ENCODE data around the gene DIAPH2. TPM values are rescaled to one million over a fixed set of nuclear protein-coding genes. Genes with fewer than 3 reads are reported as not detected.
"Not testable (repeated sequence)": the region's sequence is repeated elsewhere in the genome, so short reads cannot be mapped to it uniquely, and the experiment has no call there.

DIAPH2 gene
- total RNA-seq, 1 experiment from 2014 or later, result 8.4 TPM

DNA sequence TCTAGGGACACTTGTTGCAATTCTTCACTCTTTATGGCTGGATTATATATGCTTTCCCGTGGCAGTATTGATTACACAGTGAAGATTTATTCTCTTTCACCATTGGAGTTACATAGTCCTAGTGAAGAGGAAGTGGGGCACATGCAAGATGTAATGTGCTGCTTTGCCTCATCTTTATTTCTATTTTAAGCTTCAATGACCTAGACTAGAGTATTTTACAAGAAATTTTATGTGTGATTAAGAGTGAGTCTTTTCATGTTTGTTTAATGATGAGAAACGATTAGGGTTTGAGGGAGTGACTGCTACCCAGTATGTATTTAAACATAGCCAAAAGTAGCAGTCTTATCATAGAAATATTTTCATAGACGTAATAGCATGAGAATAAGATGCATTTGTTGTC lies 30.8 kb downstream of the DIAPH2 start:
- no peak for DNase-seq (ENCODE audit: low read depth)

DNA sequence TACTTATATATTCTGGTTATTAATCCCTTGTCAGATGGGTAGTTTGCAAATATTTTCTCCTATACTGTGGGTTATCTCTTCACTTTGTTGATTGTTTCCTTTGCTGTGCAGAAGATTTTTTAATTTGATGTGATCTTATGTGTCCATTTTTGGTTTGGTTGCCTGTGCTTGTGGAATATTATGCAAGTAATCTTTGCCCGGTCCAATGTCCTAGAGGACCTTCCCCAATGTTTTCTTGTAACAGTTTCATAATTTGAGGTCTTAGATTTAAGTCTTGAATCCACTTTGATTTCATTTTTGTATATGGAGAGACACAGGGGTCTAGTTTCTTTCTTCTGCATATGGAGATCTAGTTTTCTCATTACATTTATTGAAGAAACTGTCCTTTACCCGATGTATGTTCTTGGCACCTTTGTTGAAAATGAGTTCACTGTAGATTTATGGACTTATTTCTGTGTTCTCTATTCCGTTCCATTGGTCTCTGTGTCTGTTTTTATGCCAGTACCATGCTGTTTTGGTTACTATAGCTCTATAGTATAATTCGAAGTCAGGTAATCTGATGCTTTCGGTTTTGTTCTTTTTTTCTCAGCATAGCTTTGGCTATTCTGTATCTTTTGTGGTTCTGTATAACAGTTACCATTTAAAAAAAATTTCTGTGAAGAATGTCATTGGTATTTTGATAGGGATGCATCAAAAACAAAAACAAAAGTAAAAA lies 34.7 kb downstream of the DIAPH2 start:
- DNase-seq (ENCODE audit: low read depth), result no peak

GRCh38 chrX:96721354-96721753 lies 36.7 kb downstream of the DIAPH2 start:
- no peak for DNase-seq (ENCODE audit: low read depth)

- no peak for DNase-seq (ENCODE audit: low read depth)
Observed at GRCh38 chrX:96722781-96723180, 38.1 kb downstream of the DIAPH2 start.

DNA sequence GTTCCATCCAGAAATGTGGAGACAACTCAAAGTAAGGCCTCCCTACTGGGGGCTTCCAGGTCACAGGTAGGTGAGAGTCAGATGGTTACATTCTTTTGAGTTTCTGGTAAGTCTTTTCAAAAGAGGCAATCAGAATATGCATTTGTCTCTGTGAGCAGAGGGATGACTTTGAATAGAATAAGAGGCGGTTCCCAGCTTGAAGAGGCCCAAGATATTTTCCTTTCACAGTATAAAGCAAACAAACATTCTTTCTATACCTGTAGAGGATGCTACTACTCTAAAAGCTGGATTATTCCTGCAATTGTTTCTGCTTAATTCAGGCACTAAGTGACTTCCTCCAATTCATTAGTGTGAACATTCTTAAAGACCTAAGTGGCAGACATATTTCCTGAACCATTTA lies 44.4 kb downstream of the DIAPH2 start:
- no peak for DNase-seq (ENCODE audit: low read depth)

DNA sequence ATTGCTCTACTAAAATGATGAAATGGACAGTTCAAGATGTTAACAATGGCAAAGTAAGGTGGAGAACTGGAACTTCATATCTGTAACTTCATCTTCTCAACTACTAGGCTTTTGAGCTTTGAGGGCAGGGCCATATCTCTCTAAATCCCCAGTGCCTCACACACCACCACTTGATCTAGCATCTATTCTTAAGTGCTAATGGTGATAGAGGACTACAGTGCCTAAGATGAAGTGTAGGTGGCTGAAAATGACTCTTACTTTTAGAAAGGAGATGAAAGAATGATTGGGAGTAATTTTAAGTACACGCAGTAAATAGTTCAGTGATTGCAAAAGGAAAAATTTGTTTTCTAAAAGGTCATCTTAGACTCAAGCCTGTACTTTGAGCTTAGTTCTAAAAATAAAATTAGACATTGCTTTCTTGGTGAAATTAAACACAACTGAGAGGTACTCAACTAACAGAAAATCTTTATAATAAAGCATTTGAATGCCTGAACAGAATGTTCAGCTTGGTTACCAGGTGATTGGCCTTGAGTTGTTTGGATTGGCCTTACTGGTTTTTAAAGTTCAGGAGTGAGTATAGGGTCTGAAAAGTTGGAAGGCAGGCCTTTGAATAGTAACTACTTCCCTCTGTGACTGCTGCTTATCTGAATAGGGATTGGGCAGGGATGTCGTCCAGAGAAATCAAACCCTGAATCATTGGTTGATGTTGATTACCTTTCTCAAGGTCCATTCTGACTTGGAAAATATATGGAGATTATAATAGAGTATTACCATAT lies 45.4 kb downstream of the DIAPH2 start:
- DNase-seq (ENCODE audit: low read depth), result no peak

DNA sequence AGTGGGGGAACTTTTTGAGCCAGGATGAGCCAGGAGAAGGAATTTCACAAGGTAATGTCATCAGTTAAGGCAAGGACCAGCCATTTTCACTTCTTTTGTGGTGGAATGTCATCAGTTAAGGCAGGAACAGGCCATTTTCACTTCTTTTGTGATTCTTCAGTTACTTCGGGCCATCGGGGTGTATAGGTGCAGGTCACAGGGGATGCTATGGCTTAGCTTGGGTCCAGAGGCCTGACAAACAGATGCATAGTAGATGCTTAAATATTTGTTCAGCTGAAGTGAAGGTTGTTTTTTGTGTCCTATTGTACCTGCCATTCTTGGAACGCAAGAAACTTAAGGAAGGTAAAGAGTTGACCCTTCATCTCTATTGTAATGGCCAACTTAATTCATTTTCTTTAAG lies 46.4 kb downstream of the DIAPH2 start:
- DNase-seq (ENCODE audit: low read depth), result not testable (repeated sequence)

DNA sequence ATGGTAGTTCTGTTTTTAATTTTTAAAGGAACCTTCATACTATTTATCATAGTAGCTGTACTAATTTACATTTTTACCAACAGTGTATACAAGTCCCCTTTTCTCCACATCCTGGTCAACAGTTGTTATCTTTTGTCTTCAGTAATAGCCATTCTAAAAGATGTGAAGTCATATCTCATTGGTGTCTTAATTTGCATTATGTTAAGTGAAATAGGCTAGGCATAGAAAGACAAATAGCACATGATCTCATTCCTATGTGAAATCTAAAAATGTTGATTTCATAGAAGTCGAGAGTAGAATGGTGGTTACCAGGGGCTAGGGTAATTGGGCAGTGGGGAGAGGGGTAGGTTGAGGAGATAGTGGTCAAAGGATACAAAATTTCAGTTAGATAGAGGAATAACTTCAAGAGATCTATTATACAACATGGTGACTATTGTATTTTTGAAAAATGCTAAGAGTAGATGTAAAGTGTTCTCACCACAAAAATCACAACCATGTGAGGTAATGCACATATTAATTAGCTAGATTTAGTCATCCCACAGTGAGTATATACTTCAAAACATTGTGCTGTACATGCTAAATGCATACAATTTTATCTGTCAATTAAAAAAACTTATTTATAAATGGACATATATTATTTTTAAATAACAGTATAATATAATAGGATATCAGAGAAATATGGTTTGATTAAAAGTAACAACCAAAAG lies 58.9 kb downstream of the DIAPH2 start:
- no peak for DNase-seq (ENCODE audit: low read depth)

- no peak for DNase-seq (ENCODE audit: low read depth)
Observed at GRCh38 chrX:96752781-96753180, 68.1 kb downstream of the DIAPH2 start.

DNA sequence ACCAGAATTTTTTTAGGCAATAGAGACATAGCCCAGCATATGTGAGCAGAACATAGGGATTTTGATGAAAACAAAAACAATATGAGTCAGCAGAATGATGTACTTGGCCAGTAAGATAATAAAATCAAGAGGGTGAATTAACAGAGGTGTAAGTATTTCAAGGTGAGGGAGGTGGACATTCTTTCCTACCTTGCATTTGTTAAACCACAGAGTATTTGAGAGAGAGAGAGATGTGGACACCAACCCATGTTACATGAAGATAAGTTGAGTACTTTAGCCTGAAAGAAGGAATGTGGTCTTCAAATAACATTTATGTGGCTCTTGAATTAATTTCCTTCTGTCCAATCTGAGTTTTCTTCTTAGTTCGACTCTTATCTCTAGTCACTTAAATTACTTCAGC lies 68.6 kb downstream of the DIAPH2 start:
- DNase-seq (ENCODE audit: low read depth), result no peak

DNA sequence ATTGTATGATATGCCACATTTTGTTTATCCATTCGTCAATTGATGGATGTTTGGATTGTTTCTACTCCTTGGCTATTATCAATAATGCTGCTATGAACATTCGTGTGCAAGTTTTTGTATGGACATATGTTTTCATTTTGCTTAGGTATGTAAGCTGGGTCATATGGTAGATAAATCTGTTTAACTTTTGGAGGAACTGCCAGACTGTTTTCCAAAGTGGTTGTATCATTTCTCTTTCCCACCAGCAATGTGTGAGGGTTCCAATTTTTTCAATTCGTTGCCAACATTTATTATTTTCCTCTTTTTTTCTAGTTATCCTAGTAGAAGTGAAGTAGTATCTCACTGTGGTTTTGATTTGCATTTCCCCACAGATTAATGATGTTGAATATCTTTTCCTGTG lies 71.8 kb downstream of the DIAPH2 start:
- DNase-seq (ENCODE audit: low read depth), result no peak

DNA sequence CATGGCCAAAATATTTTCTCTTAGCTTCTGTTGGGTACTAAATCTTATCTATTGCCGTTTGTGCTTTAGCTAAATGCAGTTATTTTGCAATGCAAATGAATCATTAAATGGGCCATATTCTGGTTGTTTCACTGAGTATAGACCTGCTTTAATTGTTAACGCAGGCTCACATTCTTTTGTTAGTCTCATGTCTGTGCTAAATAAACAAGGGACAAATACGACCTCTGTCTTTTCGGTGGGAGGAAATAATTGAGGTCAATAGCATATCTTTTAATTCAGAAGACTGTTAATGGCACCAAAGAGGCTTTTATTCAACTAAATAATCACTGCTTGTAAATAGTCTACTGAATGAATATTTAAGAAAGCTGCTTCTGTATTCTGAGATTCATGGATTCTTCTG lies 76.9 kb downstream of the DIAPH2 start:
- DNase-seq (ENCODE audit: low read depth), result no peak

DNA sequence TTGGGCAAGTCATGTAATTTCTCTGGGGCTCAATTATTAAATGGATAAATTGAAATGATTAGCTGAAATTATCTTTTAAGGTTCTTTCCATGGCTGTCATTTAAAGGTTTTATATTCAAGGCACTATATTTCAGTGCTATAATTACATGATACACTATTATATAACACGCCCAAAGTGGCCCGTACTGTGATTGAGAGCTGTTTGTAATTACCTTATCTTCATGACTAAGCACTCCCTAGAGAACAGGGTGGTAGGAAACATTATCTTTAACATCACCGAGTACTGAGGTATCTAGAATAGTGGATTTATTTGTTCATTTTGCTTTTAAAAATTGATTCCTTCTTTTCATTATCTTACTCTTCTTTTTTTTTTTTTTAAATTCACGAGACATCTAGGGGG lies 79.0 kb downstream of the DIAPH2 start:
- DNase-seq (ENCODE audit: low read depth), result no peak

GRCh38 chrX:96764864-96765263 lies 80.2 kb downstream of the DIAPH2 start:
- no peak for DNase-seq (ENCODE audit: low read depth)

DNA sequence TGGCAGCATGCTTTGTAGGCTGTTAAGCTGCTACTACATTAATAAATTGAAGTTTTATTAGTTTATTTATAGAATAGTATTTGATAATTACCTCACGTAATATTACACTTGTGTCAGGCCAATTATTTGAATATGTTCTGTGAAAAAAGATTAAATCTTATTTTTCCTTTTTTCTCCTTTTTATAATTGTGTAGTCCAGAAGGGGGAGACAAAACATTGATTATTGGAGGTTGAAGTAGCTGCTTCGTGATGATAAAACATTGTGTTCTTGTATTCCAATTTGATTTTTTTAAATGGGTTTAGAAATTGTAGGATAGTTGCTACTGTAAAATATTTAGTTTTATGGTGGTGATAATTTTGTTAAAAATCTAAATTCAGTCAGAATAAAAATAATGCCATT lies 85.7 kb downstream of the DIAPH2 start:
- peak; percentile 2 for DNase-seq (ENCODE audit: low read depth)

- DNase-seq (ENCODE audit: low read depth), result no peak
Observed at GRCh38 chrX:96771486-96771885, 86.8 kb downstream of the DIAPH2 start.

DNA sequence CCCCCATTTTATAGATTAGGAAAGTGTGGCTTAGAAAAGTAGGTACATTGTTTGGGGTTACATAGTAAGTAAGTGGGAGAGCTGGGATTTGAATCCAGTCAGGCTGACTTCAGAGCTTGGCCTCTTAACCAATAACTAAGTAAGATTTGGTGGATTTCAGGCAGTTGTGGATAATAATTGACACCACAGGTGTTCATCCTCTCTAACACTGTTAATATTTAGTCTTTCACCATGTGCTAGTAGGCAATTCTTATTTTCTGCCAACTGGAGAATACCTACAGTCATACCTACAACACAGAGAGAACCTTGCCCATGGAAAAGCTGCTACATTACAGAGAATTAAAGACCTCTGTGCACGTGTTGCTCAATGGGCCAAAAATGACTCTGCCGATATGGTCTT lies 89.5 kb downstream of the DIAPH2 start:
- no peak for DNase-seq (ENCODE audit: low read depth)

- DNase-seq (ENCODE audit: low read depth), result no peak
Observed at GRCh38 chrX:96776966-96777365, 92.3 kb downstream of the DIAPH2 start.

DNA sequence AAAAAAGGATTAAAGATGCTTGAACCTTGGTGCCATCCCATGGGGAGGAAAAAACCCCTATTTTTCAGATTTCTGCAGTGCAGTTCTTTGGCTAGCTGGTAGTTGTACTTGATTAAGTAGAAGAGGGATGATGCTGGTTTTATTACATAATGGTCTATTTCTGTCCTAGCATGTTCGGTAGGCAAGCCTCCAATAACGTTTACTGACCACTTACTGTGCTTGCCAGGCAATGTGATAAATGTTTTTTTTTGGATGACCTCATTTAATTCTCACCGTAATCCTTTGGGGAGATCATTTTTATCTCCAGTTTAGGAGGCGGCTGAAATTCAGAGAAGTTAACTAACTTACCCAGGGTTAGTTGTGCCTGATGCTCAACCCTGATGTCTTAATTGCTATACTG lies 106.9 kb downstream of the DIAPH2 start:
- DNase-seq (ENCODE audit: low read depth), result no peak

- DNase-seq (ENCODE audit: low read depth), result no peak
Observed at GRCh38 chrX:96792047-96792446, 107.4 kb downstream of the DIAPH2 start.

DNA sequence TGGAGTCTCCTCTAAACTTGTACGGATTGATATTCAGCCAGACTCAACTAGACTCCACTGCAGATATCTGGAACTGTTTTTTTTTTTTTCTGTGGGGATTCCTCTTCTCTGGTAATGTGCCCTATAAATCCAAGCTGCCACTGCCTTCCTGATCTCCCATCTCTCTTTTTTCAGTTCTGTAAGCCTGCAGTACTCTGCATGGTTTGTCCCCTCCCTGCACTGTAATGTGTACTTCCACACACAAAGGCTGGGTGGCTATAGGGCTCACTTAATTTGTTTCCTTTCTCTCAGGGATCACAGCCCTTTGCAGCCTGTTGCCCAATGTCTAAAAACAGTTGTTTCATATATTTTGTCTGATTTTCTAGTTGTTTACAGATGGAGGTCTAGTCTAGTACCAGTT lies 114.3 kb downstream of the DIAPH2 start:
- DNase-seq (ENCODE audit: low read depth), result no peak

DNA sequence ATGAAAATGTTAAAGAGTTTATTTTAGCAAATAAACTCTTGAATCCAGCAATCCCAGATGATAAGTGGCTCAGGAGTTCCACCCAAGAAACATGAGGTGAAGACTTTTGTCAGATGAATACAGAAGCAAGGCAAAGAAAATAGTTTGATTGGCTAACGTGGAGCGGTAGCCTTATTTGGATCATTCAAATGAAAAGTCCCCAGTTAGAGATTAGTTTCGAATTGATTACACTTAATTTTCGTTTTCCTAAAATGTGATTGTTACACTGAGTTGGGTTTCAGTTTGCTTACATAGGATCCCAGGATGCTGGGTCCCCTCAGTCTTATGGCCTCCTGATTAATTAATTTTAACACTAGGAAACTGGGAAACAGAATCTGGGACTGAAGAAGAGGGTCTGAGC lies 122.7 kb downstream of the DIAPH2 start:
- DNase-seq (ENCODE audit: low read depth), result no peak

- DNase-seq (ENCODE audit: low read depth), result no peak
Observed at GRCh38 chrX:96820935-96821334, 136.3 kb downstream of the DIAPH2 start.
